HepG2 (cell line): ENCODE data around the gene APOLD1. TPM values are rescaled to one million over a fixed set of nuclear protein-coding genes. Genes with fewer than 3 reads are reported as not detected.

Experiments used
- ATAC-seq: fragments of 200-7000 bp; cut with Tn5 transposase; 3 replicates; pipeline ENCODE4 v1.9.1; 2020; ENCODE audit warnings: mild to moderate bottlenecking, moderate library complexity
- BruUV-seq: library from RNA; stranded (reverse); fragments of 400-500 nt; replicated peaks from 2 replicates; lab custom pipeline; 2021; lab: Mats Ljungman, UMichigan
- CTCF ChIA-PET: fragments of 300-600 bp; formaldehyde crosslinking; extraction: SDS; loops from one replicate; lab custom pipeline; 2021; ENCODE audit warnings: low total read pairs, inconsistent platforms, low intra/inter-chr PET ratio; lab: Yijun Ruan, JAX
- POLR2A ChIA-PET: fragments of 350-600 bp; sonication (Branson Sonifier 250); formaldehyde crosslinking; loops from one replicate; lab custom pipeline; 2020; ENCODE audit warnings: antibody characterized with exemption, inconsistent platforms; lab: Yijun Ruan, JAX
- DNase-seq: peaks from one replicate; pipeline ENCODE4 v3.0.0-alpha.2; 2015; ENCODE audit warnings: low spot score
- FAIRE-seq: peaks from 3 replicates; lab custom pipeline; 2011; peaks lifted over from hg19 to GRCh38; lab: Jason Lieb, UNC
- H2AFZ ChIP-seq: one replicate; pipeline ENCODE4 v1.6.1; 2011; ENCODE audit warnings: low read length, inconsistent platforms
- H3K27ac ChIP-seq: fragments of 300-600 bp; 3 replicates; pipeline ENCODE4 v1.8.0; 2011; ENCODE audit warnings: mixed run types, mild to moderate bottlenecking, mixed read lengths, low read length, inconsistent platforms; ENCODE audit not compliant: insufficient read depth; ENCODE audit errors: extremely low read length
- H3K27me3 ChIP-seq, 2 experiments: fragments of 200-600 bp in 1 of 2; 2 replicates in 1 of 2; 3 replicates in 1 of 2; pipeline versions ENCODE4 v1.6.0 to v1.8.0; 2011; ENCODE audit warnings: low read length in 2 of 2, mild to moderate bottlenecking in 2 of 2, moderate library complexity in 2 of 2, inconsistent platforms in 1 of 2; ENCODE audit not compliant: insufficient read depth in 2 of 2, control insufficient read depth in 1 of 2
- H3K36me3 ChIP-seq, 2 experiments: fragments of 200-600 bp in 1 of 2; replicated peaks in 1 of 2; 2 replicates in 1 of 2; 3 replicates in 1 of 2; pipeline versions ENCODE4 v1.5.1 to v1.8.0; 2011; ENCODE audit warnings: low read length in 2 of 2, inconsistent platforms in 1 of 2; ENCODE audit not compliant: insufficient read depth in 2 of 2, control insufficient read depth in 1 of 2
- H3K4me1 ChIP-seq: 2 replicates; pipeline ENCODE4 v1.5.1; 2012; ENCODE audit warnings: low read length, inconsistent platforms; ENCODE audit not compliant: insufficient read depth
- H3K4me2 ChIP-seq: 2 replicates; pipeline ENCODE4 v1.6.0; 2011; ENCODE audit warnings: low read depth, low read length, inconsistent platforms
- H3K4me3 ChIP-seq, 3 experiments: fragments of 200-600 bp in 1 of 3; sonication (generic), shearing (Covaris generic) in 1 of 3; replicated peaks in 1 of 3; 2 replicates each; pipeline ENCODE4 v1.5.1; 2011 to 2016; ENCODE audit warnings: low read length in 3 of 3, inconsistent platforms in 2 of 3, low read depth in 2 of 3, mild to moderate bottlenecking in 2 of 3, control low read depth in 1 of 3, mixed read lengths in 1 of 3; ENCODE audit not compliant: insufficient read depth in 1 of 3
- H3K79me2 ChIP-seq: one replicate; pipeline ENCODE4 v1.6.1; 2011; ENCODE audit warnings: low read length, inconsistent platforms; ENCODE audit not compliant: insufficient read depth
- H3K9ac ChIP-seq: 2 replicates; pipeline ENCODE4 v1.6.0; 2011; ENCODE audit warnings: mild to moderate bottlenecking, low read depth, low read length, inconsistent platforms; ENCODE audit not compliant: insufficient read depth
- H3K9me3 ChIP-seq: 2 replicates; pipeline ENCODE4 v1.5.1; 2012; ENCODE audit warnings: mild to moderate bottlenecking, low read length
- H4K20me1 ChIP-seq: 2 replicates; pipeline ENCODE4 v1.6.0; 2011; ENCODE audit warnings: inconsistent platforms, mild to moderate bottlenecking, low read length, moderate library complexity; ENCODE audit not compliant: insufficient read depth
- HCFC1 ChIP-seq: fragments of 150-350 bp; IDR thresholded peaks from 2 replicates; pipeline ENCODE4 v1.6.1; 2014; ENCODE audit warnings: low read depth, low read length
- NKX3-1 ChIP-seq: sonication (generic); formaldehyde crosslinking; IDR thresholded peaks from 2 replicates; pipeline ENCODE4 v1.5.0; 2020; ENCODE audit warnings: missing genetic modification reagents
- THAP11 ChIP-seq: IDR thresholded peaks from 2 replicates; pipeline ENCODE4 v1.6.1; 2016; ENCODE audit warnings: missing biosample characterization, missing genetic modification reagents
- ZBTB14 ChIP-seq: sonication (generic); formaldehyde crosslinking; IDR thresholded peaks from 2 replicates; pipeline ENCODE4 v1.4.0; 2020; ENCODE audit warnings: missing genetic modification reagents
- ZNF124 ChIP-seq: sonication (generic); formaldehyde crosslinking; IDR thresholded peaks from 2 replicates; pipeline ENCODE4 v1.4.0; 2020; ENCODE audit warnings: missing genetic modification reagents
- ZNF143 ChIP-seq: sonication (generic); formaldehyde crosslinking; IDR thresholded peaks from 2 replicates; pipeline ENCODE4 v1.4.0; 2020; ENCODE audit warnings: missing genetic modification reagents
- ZNF451 ChIP-seq: sonication (generic); formaldehyde crosslinking; IDR thresholded peaks from 2 replicates; pipeline ENCODE4 v1.5.0; 2020; ENCODE audit warnings: mild to moderate bottlenecking, missing genetic modification reagents
- WGBS: methylation state at CpG from one replicate; pipeline ENCODE4 v1.1.6; 2017; ENCODE audit warnings: low lambda C conversion rate; 5-methylcytosine and 5-hydroxymethylcytosine counted together
- in situ Hi-C: cut with HindIII; loops from 2 replicates; pipeline ENCODE4 v1.10.0; 2017; ENCODE audit warnings: low pct_unique_long_range_greater_than_20kb; ENCODE audit not compliant: extremely low pct_ligation_motif_present
- intact Hi-C: fragments of 100-400 bp; cut with micrococcal nuclease; formaldehyde crosslinking; loops from one replicate; pipeline ENCODE4 v1.10.0; 2022; ENCODE audit not compliant: unreplicated experiment
- polyA plus RNA-seq, 8 experiments: library from polyadenylated mRNA; depleted of rRNA in 3 of 8; stranded (reverse) in 7 of 8; unstranded in 1 of 8; fragments of >200 nt; fragmentation: Illumina TruSeq in 4 of 8; extraction: Trizol in 4 of 8; gene quantifications; 2 replicates each; pipeline versions ENCODE4 v1.2.1 to v1.2.3, GENCODE V29; 2011 to 2016; ENCODE audit warnings: low read depth in 4 of 8, missing spikeins in 1 of 8, mixed read lengths in 1 of 8; ENCODE audit not compliant: insufficient read depth in 1 of 8
- total RNA-seq, 5 experiments: library from RNA; depleted of rRNA; stranded (reverse); fragments of >200 nt; fragmentation: Illumina TruSeq; extraction: Trizol; gene quantifications; 2 replicates each; pipeline ENCODE4 v1.2.3, GENCODE V29; 2016; ENCODE audit warnings: low read depth in 1 of 5
- TF ChIP-seq, protein P1 (sequence below): IDR thresholded peaks from 2 replicates; pipeline ENCODE4 v1.6.1; 2012; ENCODE audit warnings: low read length, improper control_type of control experiment

APOLD1 gene
- total and polyA plus RNA-seq, 2 of the 13 experiments (the other 11 are each of a cell fraction or from before 2014, with no cell fraction given): 0.20 to 0.84 TPM

DNA sequence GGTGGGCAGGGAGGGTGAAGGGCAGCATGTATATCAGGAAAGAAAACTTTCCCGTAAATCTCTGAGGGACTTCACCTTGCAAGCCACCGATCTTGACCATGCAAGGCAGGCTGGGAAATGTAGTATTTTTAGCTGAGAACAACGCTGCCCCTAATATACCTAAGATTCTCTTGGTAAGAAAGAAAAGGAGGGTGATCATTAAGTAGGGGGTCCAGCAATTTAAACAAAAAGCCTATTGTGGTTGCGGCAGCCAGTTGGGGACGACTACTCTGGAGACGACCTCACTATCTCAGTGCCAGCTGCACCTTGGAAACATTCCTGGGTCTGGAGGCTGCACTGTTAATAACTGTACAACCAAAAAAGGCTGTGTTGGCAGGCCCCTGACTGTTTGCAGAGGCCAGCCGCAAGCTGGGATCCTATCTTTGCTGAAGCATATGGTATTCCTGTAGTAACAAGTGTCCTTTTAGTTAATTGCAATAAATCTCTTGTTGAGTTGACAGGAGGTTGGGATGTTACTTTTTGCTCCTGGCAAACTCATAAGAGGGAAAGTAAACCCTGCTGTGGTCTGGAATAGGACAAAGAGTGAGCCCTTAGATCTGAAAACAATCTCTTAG is 6.4 kb downstream of the APOLD1 start:
- 2% methylated on average over 7 of the region's 7 CpGs for WGBS
- BruUV-seq: no TSS peak
- Histone ChIP-seq H3K4me1 (peaks cover 33% of the 10 kb centered on the region), H3K27ac (no peak overlapping the region), H3K4me2 (peak overlapping the region; percentile 64), H2AFZ (peak overlapping the region; percentile 38), H3K27me3 (peaks cover 0 to 26% of the 10 kb centered on the region in 2 experiments; a peak in 3 of 5 replicates), H3K79me2 (no peaks in the 10 kb centered on the region), H3K9me3 (no peaks in the 10 kb centered on the region), H3K4me3 (peak overlapping the region in 2 of 3 experiments; percentile 35 to 36; a peak in 4 of 6 replicates), H4K20me1 (no peaks in the 10 kb centered on the region), H3K36me3 (no peaks in the 10 kb centered on the region), H3K9ac (no peak overlapping the region)
- TF ChIP-seq ZBTB14 (no peak), ZNF143 (peak; percentile 77), ZNF451 (CRISPR knock-in tag) (no peak), ZNF124 (no peak), HCFC1 (peak; percentile 43; the same call in 1 of the 2 replicates), NKX3-1 (CRISPR knock-in tag) (no peak), THAP11 (peak; percentile 93)
- TF ChIP-seq, protein P1, sequence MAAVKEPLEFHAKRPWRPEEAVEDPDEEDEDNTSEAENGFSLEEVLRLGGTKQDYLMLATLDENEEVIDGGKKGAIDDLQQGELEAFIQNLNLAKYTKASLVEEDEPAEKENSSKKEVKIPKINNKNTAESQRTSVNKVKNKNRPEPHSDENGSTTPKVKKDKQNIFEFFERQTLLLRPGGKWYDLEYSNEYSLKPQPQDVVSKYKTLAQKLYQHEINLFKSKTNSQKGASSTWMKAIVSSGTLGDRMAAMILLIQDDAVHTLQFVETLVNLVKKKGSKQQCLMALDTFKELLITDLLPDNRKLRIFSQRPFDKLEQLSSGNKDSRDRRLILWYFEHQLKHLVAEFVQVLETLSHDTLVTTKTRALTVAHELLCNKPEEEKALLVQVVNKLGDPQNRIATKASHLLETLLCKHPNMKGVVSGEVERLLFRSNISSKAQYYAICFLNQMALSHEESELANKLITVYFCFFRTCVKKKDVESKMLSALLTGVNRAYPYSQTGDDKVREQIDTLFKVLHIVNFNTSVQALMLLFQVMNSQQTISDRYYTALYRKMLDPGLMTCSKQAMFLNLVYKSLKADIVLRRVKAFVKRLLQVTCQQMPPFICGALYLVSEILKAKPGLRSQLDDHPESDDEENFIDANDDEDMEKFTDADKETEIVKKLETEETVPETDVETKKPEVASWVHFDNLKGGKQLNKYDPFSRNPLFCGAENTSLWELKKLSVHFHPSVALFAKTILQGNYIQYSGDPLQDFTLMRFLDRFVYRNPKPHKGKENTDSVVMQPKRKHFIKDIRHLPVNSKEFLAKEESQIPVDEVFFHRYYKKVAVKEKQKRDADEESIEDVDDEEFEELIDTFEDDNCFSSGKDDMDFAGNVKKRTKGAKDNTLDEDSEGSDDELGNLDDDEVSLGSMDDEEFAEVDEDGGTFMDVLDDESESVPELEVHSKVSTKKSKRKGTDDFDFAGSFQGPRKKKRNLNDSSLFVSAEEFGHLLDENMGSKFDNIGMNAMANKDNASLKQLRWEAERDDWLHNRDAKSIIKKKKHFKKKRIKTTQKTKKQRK: no peak
- DNase-seq: no peak
- ChIA-PET POLR2A (no interaction called here), CTCF (no interaction called here)
- no peak for FAIRE-seq
- intact Hi-C loops: no loop called here
- in situ Hi-C loops: loop anchor here (25.0 kb wide), 1 partner anchor 420 kb away; no protein-coding TSS in a partner anchor
- ATAC-seq: peak; percentile 70
